GM12892 (cell line): ENCODE data around the gene IFNAR2.

ENCODE experiments used
- POLR2A ChIP-seq: IDR thresholded peaks from 2 replicates; pipeline ENCODE4 v1.6.1; 2011; ENCODE audit warnings: low read depth, low read length, control low read depth
- TAF1 ChIP-seq: IDR thresholded peaks from 2 replicates; pipeline ENCODE4 v1.6.1; 2011; ENCODE audit warnings: low read depth, mild to moderate bottlenecking, control low read depth, low read length, borderline replicate concordance

GRCh38 chr21:33241846-33242245 lies 12.1 kb downstream of the IFNAR2 start:
- no peak for TF ChIP-seq POLR2A
- no peak for TF ChIP-seq TAF1
